Panc1 (cell line): ENCODE measurements around the gene SCRG1. TPM values are rescaled to one million over a fixed set of nuclear protein-coding genes. Genes with fewer than 3 reads are reported as not detected.

Experiments
- ATAC-seq: fragments of 200-7000 bp; cut with Tn5 transposase; 2 replicates; pipeline ENCODE4 v1.9.1; 2020; ENCODE audit warnings: mild to moderate bottlenecking, moderate library complexity
- BruUV-seq: library from RNA; stranded (reverse); fragments of 400-500 nt; replicated peaks from 2 replicates; lab custom pipeline; 2021; lab: Mats Ljungman, UMichigan
- CTCF ChIA-PET: fragments of 300-600 bp; sonication (Branson Sonifier 250); formaldehyde crosslinking; loops from one replicate; lab custom pipeline; 2022; ENCODE audit warnings: antibody characterized with exemption; lab: Charles Lee
- POLR2A ChIA-PET: fragments of 300-600 bp; sonication (Branson Sonifier 250); formaldehyde crosslinking; loops from one replicate; lab custom pipeline; 2022; ENCODE audit warnings: antibody characterized with exemption; lab: Charles Lee
- DNase-seq: peaks from one replicate; pipeline ENCODE4 v3.0.0-alpha.2; 2010; ENCODE audit warnings: low read depth, low spot score
- H3K27ac ChIP-seq: 2 replicates; pipeline ENCODE4 v1.5.1; 2011; ENCODE audit warnings: mild to moderate bottlenecking, low read length, inconsistent platforms
- H3K27me3 ChIP-seq: fragments of 200-500 bp; sonication (Bioruptor generic); 2 replicates; pipeline ENCODE4 v1.6.0; 2014; ENCODE audit warnings: low read length, inconsistent platforms; ENCODE audit not compliant: control insufficient read depth, insufficient read depth
- H3K36me3 ChIP-seq: fragments of 200-500 bp; sonication (Bioruptor generic); 2 replicates; pipeline ENCODE4 v1.5.1; 2014; ENCODE audit warnings: inconsistent platforms, mild to moderate bottlenecking, low read length, moderate library complexity; ENCODE audit not compliant: control insufficient read depth, insufficient read depth
- H3K4me1 ChIP-seq: 2 replicates; pipeline ENCODE4 v1.5.1; 2011; ENCODE audit warnings: inconsistent platforms, mild to moderate bottlenecking, low read length, moderate library complexity; ENCODE audit not compliant: control insufficient read depth, insufficient read depth
- H3K4me3 ChIP-seq, 2 experiments: 2 replicates each; pipeline ENCODE4 v1.5.1; 2011 to 2012; ENCODE audit warnings: low read depth in 2 of 2, low read length in 2 of 2, mild to moderate bottlenecking in 2 of 2, inconsistent platforms in 1 of 2, moderate library complexity in 1 of 2
- H3K9me3 ChIP-seq: fragments of 200-500 bp; sonication (Bioruptor generic); 2 replicates; pipeline ENCODE4 v1.5.1; 2014; ENCODE audit warnings: low read depth, mild to moderate bottlenecking, inconsistent platforms, low read length, moderate library complexity; ENCODE audit not compliant: control insufficient read depth, insufficient read depth
- CTCF ChIP-seq: fragments of 450-650 bp; IDR thresholded peaks from 2 replicates; pipeline ENCODE4 v1.5.1; 2017; ENCODE audit warnings: mild to moderate bottlenecking
- POLR2AphosphoS5 ChIP-seq: IDR thresholded peaks from 2 replicates; pipeline ENCODE4 v1.6.1; 2012; ENCODE audit warnings: mild to moderate bottlenecking, low read depth, low read length, moderate library complexity
- REST ChIP-seq, 2 experiments: IDR thresholded peaks; 2 replicates each; pipeline ENCODE4 v1.6.1; 2011 to 2012; ENCODE audit warnings: low read depth in 2 of 2, control low read depth in 1 of 2, low read length in 1 of 2, mild to moderate bottlenecking in 1 of 2, moderate library complexity in 1 of 2; ENCODE audit not compliant: insufficient read depth in 1 of 2
- SIN3A ChIP-seq: IDR thresholded peaks from 2 replicates; pipeline ENCODE4 v1.6.1; 2012; ENCODE audit warnings: low read depth, mild to moderate bottlenecking, low read length, moderate library complexity, borderline replicate concordance; ENCODE audit not compliant: insufficient read depth
- TCF7L2 ChIP-seq: IDR thresholded peaks from 2 replicates; pipeline ENCODE4 v1.6.1; 2011; ENCODE audit warnings: mild to moderate bottlenecking, low read depth, low read length, inconsistent platforms
- in situ Hi-C: cut with HindIII; loops from 2 replicates; pipeline ENCODE4 v1.10.0; 2016; ENCODE audit warnings: low sequenced_read_pairs, low pct_unique_long_range_greater_than_20kb
- intact Hi-C: fragments of 100-400 bp; cut with micrococcal nuclease; formaldehyde crosslinking; loops from one replicate; pipeline ENCODE4 v1.10.0; 2022; ENCODE audit not compliant: unreplicated experiment
- total RNA-seq: library from RNA; stranded (reverse); gene quantifications from one replicate; pipeline ENCODE4 v1.2.1, GENCODE V29; 2021; ENCODE audit not compliant: unreplicated experiment

Gene SCRG1
- total RNA-seq, 1 experiment from 2014 or later: not detected

GRCh38 chr4:173432430-173432829 lies 33.5 kb upstream of the SCRG1 start:
- Histone ChIP-seq H3K27me3 (no peaks in the 10 kb centered on the region), H3K27ac (no peak overlapping the region), H3K4me3 (no peak overlapping the region), H3K9me3 (no peaks in the 10 kb centered on the region), H3K36me3 (no peaks in the 10 kb centered on the region), H3K4me1 (no peaks in the 10 kb centered on the region)
- no peak for ATAC-seq
- POLR2A ChIA-PET: no interaction called here
- in situ Hi-C loops: no loop called here
- no TSS peak for BruUV-seq
- CTCF ChIA-PET: no interaction called here
- intact Hi-C loops: no loop called here
- TF ChIP-seq TCF7L2 (no peak), SIN3A (no peak), REST (IDR thresholded peaks at IDR 0.05; ENCODE audit: insufficient read depth in 1 of 2, low read depth in 2 of 2, low read length in 1 of 2) (no peak), CTCF (no peak), POLR2AphosphoS5 (no peak)
- no peak for DNase-seq

- Histone ChIP-seq H3K9me3 (no peaks in the 10 kb centered on the region), H3K27ac (no peak overlapping the region), H3K4me3 (no peak overlapping the region), H3K27me3 (no peaks in the 10 kb centered on the region), H3K4me1 (no peaks in the 10 kb centered on the region), H3K36me3 (no peaks in the 10 kb centered on the region)
- POLR2A ChIA-PET: no interaction called here
- intact Hi-C loops: no loop called here
- ATAC-seq (no peak), DNase-seq (no peak)
- TF ChIP-seq REST (IDR thresholded peaks at IDR 0.05; ENCODE audit: insufficient read depth in 1 of 2, low read depth in 2 of 2, low read length in 1 of 2) (no peak), TCF7L2 (no peak), SIN3A (no peak), CTCF (no peak), POLR2AphosphoS5 (no peak)
- CTCF ChIA-PET: interaction anchor here (0.6 kb wide), 1 partner anchor 925 kb away, joined by 3 read pairs; no protein-coding TSS in a partner anchor
- no TSS peak for BruUV-seq
- in situ Hi-C loops: no loop called here
These were observed 27.1 kb upstream of the SCRG1 start for GRCh38 chr4:173426064-173426463.
